ENCODE results near the gene ALPL. TPM values are rescaled to one million over a fixed set of nuclear protein-coding genes. Genes with fewer than 3 reads are reported as not detected.

ALPL gene
- polyA plus RNA-seq, 1 donor (not counting 4 experiments of a cell fraction or from before 2014, with no cell fraction given), result not detected

GRCh38 chr1:21625390-21626190 lies 116.4 kb downstream of the ALPL start:
- H3K9ac ChIP-seq (ENCODE audit: control insufficient read depth, extremely low read depth, insufficient read depth, low read length), result no peak overlapping the region
- no peak for FAIRE-seq

GRCh38 chr1:21626921-21627339 lies 117.7 kb downstream of the ALPL start:
- H3K27ac ChIP-seq (ENCODE audit: control insufficient read depth, insufficient read depth, low read length), result no peak overlapping the region
- H3K9ac ChIP-seq (ENCODE audit: control insufficient read depth, extremely low read depth, insufficient read depth, low read length), result no peak overlapping the region
- dilution Hi-C loops (cut with MboI; ENCODE audit: extremely low pct_ligation_motif_present, low sequenced_read_pairs), result no loop called here
- H3K9me1 ChIP-seq (ENCODE audit: control insufficient read depth, extremely low read depth, insufficient read depth, low read length), result no peaks in the 10 kb centered on the region
- H3K4me3 ChIP-seq (ENCODE audit: control insufficient read depth in 2 of 3, extremely low read depth in 1 of 3, insufficient read depth in 2 of 3, low read depth in 1 of 3, low read length in 3 of 3), result no peak overlapping the region
- H2AFZ ChIP-seq (ENCODE audit: control insufficient read depth, low read length), result peak overlapping the region; percentile 46
- H3K9me3 ChIP-seq (ENCODE audit: control insufficient read depth, low read depth, low read length), result no peaks in the 10 kb centered on the region
- H3K79me2 ChIP-seq (ENCODE audit: control insufficient read depth, insufficient read depth, low read length), result no peaks in the 10 kb centered on the region
- H3K4me2 ChIP-seq (ENCODE audit: control insufficient read depth, extremely low read depth, insufficient read depth, low read depth, low read length), result peak overlapping the region; percentile 25
- peaks cover 29% of the 10 kb centered on the region for H3K4me1 ChIP-seq (ENCODE audit: control insufficient read depth, extremely low read depth, insufficient read depth, low read length)
- no peak for FAIRE-seq
- H3K36me3 ChIP-seq (ENCODE audit: control insufficient read depth in 2 of 2, extremely low read depth in 1 of 2, insufficient read depth in 2 of 2, low read length in 2 of 2), result no peaks in the 10 kb centered on the region
- DNase-seq (ENCODE audit: low read depth, low spot score), result no peak
- no peaks in the 10 kb centered on the region for H4K20me1 ChIP-seq (ENCODE audit: control insufficient read depth, extremely low read depth, insufficient read depth, low read length)
- TF ChIP-seq CTCF (optimal IDR thresholded peaks at IDR 0.05 in 1 of 3, IDR thresholded peaks at IDR 0.05 in 1 of 3, conservative IDR thresholded peaks at IDR 0.05 in 1 of 3; ENCODE audit: extremely low read depth in 1 of 3, insufficient read depth in 2 of 3, low read length in 3 of 3) (no peak), EZH2 (IDR thresholded peaks at IDR 0.05; ENCODE audit: low read length) (no peak)
- no peaks in the 10 kb centered on the region for H3K27me3 ChIP-seq (ENCODE audit: control insufficient read depth, extremely low read depth, insufficient read depth, low read length)

More at GRCh38 chr1:21625390-21626190, 116.4 kb downstream of the ALPL start:
- H3K9me3 ChIP-seq (ENCODE audit: control insufficient read depth, low read depth, low read length), result no peaks in the 10 kb centered on the region
- no peak overlapping the region for H2AFZ ChIP-seq (ENCODE audit: control insufficient read depth, low read length)
- H4K20me1 ChIP-seq (ENCODE audit: control insufficient read depth, extremely low read depth, insufficient read depth, low read length), result no peaks in the 10 kb centered on the region
- H3K36me3 ChIP-seq (ENCODE audit: control insufficient read depth in 2 of 2, extremely low read depth in 1 of 2, insufficient read depth in 2 of 2, low read length in 2 of 2), result no peaks in the 10 kb centered on the region
- dilution Hi-C loops (cut with MboI; ENCODE audit: extremely low pct_ligation_motif_present, low sequenced_read_pairs), result no loop called here
- H3K4me1 ChIP-seq (ENCODE audit: control insufficient read depth, extremely low read depth, insufficient read depth, low read length), result peaks cover 27% of the 10 kb centered on the region
- H3K4me3 ChIP-seq (ENCODE audit: control insufficient read depth in 2 of 3, extremely low read depth in 1 of 3, insufficient read depth in 2 of 3, low read depth in 1 of 3, low read length in 3 of 3), result no peak overlapping the region
- no peak overlapping the region for H3K27ac ChIP-seq (ENCODE audit: control insufficient read depth, insufficient read depth, low read length)
- no peak overlapping the region for H3K4me2 ChIP-seq (ENCODE audit: control insufficient read depth, extremely low read depth, insufficient read depth, low read depth, low read length)
- H3K27me3 ChIP-seq (ENCODE audit: control insufficient read depth, extremely low read depth, insufficient read depth, low read length), result peaks cover 6% of the 10 kb centered on the region
- no peak for DNase-seq (ENCODE audit: low read depth, low spot score)
- TF ChIP-seq EZH2 (IDR thresholded peaks at IDR 0.05; ENCODE audit: low read length), result no peak
- no peak for TF ChIP-seq CTCF (optimal IDR thresholded peaks at IDR 0.05 in 1 of 3, IDR thresholded peaks at IDR 0.05 in 1 of 3, conservative IDR thresholded peaks at IDR 0.05 in 1 of 3; ENCODE audit: extremely low read depth in 1 of 3, insufficient read depth in 2 of 3, low read length in 3 of 3)
- no peaks in the 10 kb centered on the region for H3K9me1 ChIP-seq (ENCODE audit: control insufficient read depth, extremely low read depth, insufficient read depth, low read length)
- H3K79me2 ChIP-seq (ENCODE audit: control insufficient read depth, insufficient read depth, low read length), result no peaks in the 10 kb centered on the region

Other genes with a start within 250 kb of the ALPL start
- gene ECE1, start 219.0 kb upstream of the ALPL start, polyA plus RNA-seq, result 30.9 to 59.1 TPM (median 55.5 TPM) in 3 replicates
- gene NBPF3, start 69.3 kb upstream of the ALPL start, polyA plus RNA-seq, result 6.0 to 8.0 TPM (median 6.8 TPM) in 3 replicates
- 0.95 to 1.6 TPM (median 1.1 TPM) in 3 replicates for gene RAP1GAP, start 159.9 kb downstream of the ALPL start, polyA plus RNA-seq